ENCODE data around the gene CELA3B. TPM values are rescaled to one million over a fixed set of nuclear protein-coding genes. Genes with fewer than 3 reads are reported as not detected.

Gene CELA3B
- total and polyA plus RNA-seq, 2 of the 13 experiments (the other 11 are each of a cell fraction or from before 2014, with no cell fraction given): 0.34 TPM; not detected in 1

GRCh38 chr1:22038036-22038435, 61.2 kb downstream of the CELA3B start:
- no peak overlapping the region for H2AFZ ChIP-seq (ENCODE audit: low read length)

More at GRCh38 chr1:22038036-22038435, 61.2 kb downstream of the CELA3B start:
- WGBS (ENCODE audit: low lambda C conversion rate): 38% methylated on average over 5 of the region's 5 CpGs
- no TSS peak for BruUV-seq (replicated peaks)
- H3K4me3 ChIP-seq (replicated peaks in 1 of 3; ENCODE audit: insufficient read depth in 1 of 3, low read depth in 2 of 3, low read length in 3 of 3): no peak overlapping the region
- H3K9me3 ChIP-seq (ENCODE audit: low read length): no peaks in the 10 kb centered on the region
- no peak for ATAC-seq
- no peak overlapping the region for H3K27ac ChIP-seq (ENCODE audit: extremely low read length, insufficient read depth, low read length)
- TF ChIP-seq PITX1 (CRISPR knock-in tag; IDR thresholded peaks at IDR 0.05): no peak
- TF ChIP-seq, protein P1, sequence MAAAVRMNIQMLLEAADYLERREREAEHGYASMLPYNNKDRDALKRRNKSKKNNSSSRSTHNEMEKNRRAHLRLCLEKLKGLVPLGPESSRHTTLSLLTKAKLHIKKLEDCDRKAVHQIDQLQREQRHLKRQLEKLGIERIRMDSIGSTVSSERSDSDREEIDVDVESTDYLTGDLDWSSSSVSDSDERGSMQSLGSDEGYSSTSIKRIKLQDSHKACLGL (CRISPR knock-in tag; IDR thresholded peaks at IDR 0.05): no peak
- no peak for TF ChIP-seq ZNF34 (CRISPR knock-in tag; IDR thresholded peaks at IDR 0.05; ENCODE audit: borderline replicate concordance)
- no peak for TF ChIP-seq XBP1 (CRISPR knock-in tag; IDR thresholded peaks at IDR 0.05)
- TF ChIP-seq ZGPAT (CRISPR knock-in tag; IDR thresholded peaks at IDR 0.05): no peak
- no peak for TF ChIP-seq FOSL2 (CRISPR knock-in tag; IDR thresholded peaks at IDR 0.05)
- TF ChIP-seq, protein P2, sequence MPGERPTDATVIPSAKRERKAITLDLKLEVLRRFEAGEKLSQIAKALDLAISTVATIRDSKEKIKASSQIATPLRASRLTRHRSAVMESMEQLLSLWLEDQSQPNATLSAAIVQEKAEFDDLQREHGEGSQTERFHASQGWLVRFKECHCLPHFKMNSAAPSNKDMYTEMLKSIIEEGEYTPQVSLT (CRISPR knock-in tag; IDR thresholded peaks at IDR 0.05; ENCODE audit: borderline replicate concordance, low read depth): no peak
- no peak for TF ChIP-seq MLX (CRISPR knock-in tag; IDR thresholded peaks at IDR 0.05)
- TF ChIP-seq HDAC2 (CRISPR knock-in tag; IDR thresholded peaks at IDR 0.05): no peak
- no peak for TF ChIP-seq ZNF10 (CRISPR knock-in tag; IDR thresholded peaks at IDR 0.05; ENCODE audit: borderline replicate concordance, low read depth)
- no peak for TF ChIP-seq ELF4 (CRISPR knock-in tag; IDR thresholded peaks at IDR 0.05; ENCODE audit: borderline replicate concordance)
- TF ChIP-seq SP2 (CRISPR knock-in tag; IDR thresholded peaks at IDR 0.05): no peak
- TF ChIP-seq HNF4A (CRISPR knock-in tag; IDR thresholded peaks at IDR 0.05): no peak
- no peak for TF ChIP-seq MXD4 (CRISPR knock-in tag; IDR thresholded peaks at IDR 0.05)
- no peak for TF ChIP-seq FOXO1 (CRISPR knock-in tag; IDR thresholded peaks at IDR 0.05)
- no peak for TF ChIP-seq NR1H2 (CRISPR knock-in tag; IDR thresholded peaks at IDR 0.05; ENCODE audit: borderline replicate concordance, low read depth)
- TF ChIP-seq, protein P3, sequence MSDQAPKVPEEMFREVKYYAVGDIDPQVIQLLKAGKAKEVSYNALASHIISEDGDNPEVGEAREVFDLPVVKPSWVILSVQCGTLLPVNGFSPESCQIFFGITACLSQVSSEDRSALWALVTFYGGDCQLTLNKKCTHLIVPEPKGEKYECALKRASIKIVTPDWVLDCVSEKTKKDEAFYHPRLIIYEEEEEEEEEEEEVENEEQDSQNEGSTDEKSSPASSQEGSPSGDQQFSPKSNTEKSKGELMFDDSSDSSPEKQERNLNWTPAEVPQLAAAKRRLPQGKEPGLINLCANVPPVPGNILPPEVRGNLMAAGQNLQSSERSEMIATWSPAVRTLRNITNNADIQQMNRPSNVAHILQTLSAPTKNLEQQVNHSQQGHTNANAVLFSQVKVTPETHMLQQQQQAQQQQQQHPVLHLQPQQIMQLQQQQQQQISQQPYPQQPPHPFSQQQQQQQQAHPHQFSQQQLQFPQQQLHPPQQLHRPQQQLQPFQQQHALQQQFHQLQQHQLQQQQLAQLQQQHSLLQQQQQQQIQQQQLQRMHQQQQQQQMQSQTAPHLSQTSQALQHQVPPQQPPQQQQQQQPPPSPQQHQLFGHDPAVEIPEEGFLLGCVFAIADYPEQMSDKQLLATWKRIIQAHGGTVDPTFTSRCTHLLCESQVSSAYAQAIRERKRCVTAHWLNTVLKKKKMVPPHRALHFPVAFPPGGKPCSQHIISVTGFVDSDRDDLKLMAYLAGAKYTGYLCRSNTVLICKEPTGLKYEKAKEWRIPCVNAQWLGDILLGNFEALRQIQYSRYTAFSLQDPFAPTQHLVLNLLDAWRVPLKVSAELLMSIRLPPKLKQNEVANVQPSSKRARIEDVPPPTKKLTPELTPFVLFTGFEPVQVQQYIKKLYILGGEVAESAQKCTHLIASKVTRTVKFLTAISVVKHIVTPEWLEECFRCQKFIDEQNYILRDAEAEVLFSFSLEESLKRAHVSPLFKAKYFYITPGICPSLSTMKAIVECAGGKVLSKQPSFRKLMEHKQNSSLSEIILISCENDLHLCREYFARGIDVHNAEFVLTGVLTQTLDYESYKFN (CRISPR knock-in tag; conservative IDR thresholded peaks at IDR 0.05): no peak
- intact Hi-C loops (cut with micrococcal nuclease; ENCODE audit: unreplicated experiment): no loop called here
- H4K20me1 ChIP-seq (ENCODE audit: insufficient read depth, low read length): no peaks in the 10 kb centered on the region
- no peak overlapping the region for H3K9ac ChIP-seq (ENCODE audit: insufficient read depth, low read depth, low read length)
- no peak for FAIRE-seq
- H3K4me2 ChIP-seq (ENCODE audit: low read depth, low read length): no peak overlapping the region
- peaks cover 34% of the 10 kb centered on the region for H3K4me1 ChIP-seq (ENCODE audit: insufficient read depth, low read length)
- H3K27me3 ChIP-seq (ENCODE audit: control insufficient read depth in 1 of 2, insufficient read depth in 2 of 2, low read length in 2 of 2): no peaks in the 10 kb centered on the region
- DNase-seq (ENCODE audit: low spot score): no peak
- ChIA-PET CTCF (ENCODE audit: low intra/inter-chr PET ratio, low total read pairs) (no interaction called here), POLR2A (interaction anchor here (0.9 to 2.5 kb wide), 2 partner anchors 13 to 14 kb away, joined by 3 to 10 read pairs; partner anchors contain the start of gene CDC42)
- in situ Hi-C loops (cut with HindIII; ENCODE audit: extremely low pct_ligation_motif_present, low pct_unique_long_range_greater_than_20kb): no loop called here
- H3K36me3 ChIP-seq (replicated peaks in 1 of 2; ENCODE audit: control insufficient read depth in 1 of 2, insufficient read depth in 2 of 2, low read length in 2 of 2): no peaks in the 10 kb centered on the region
- H3K79me2 ChIP-seq (ENCODE audit: insufficient read depth, low read length): no peaks in the 10 kb centered on the region

Measured in HepG2 (cell line).